ENCODE data around the gene CBFA2T2.
"Not testable (repeated sequence)": the region's sequence is repeated elsewhere in the genome, so short reads cannot be mapped to it uniquely, and the experiment has no call there.

The CBFA2T2 gene

GRCh38 chr20:33470866-33471265, 19.0 kb upstream of the CBFA2T2 start:
- DNase-seq (ENCODE audit: low spot score), result no peak

- no peak for DNase-seq (ENCODE audit: low spot score)
Observed at GRCh38 chr20:33472868-33473435, 16.9 kb upstream of the CBFA2T2 start.

GRCh38 chr20:33474097-33474873, 15.6 kb upstream of the CBFA2T2 start:
- no peak for DNase-seq (ENCODE audit: low spot score)

GRCh38 chr20:33474963-33475362, 14.9 kb upstream of the CBFA2T2 start:
- no peak for DNase-seq (ENCODE audit: low spot score)

GRCh38 chr20:33475381-33476152, 14.3 kb upstream of the CBFA2T2 start:
- DNase-seq (ENCODE audit: low spot score), result no peak

- DNase-seq (ENCODE audit: low spot score), result no peak
Observed at GRCh38 chr20:33477386-33478234, 12.3 kb upstream of the CBFA2T2 start.

GRCh38 chr20:33480048-33480447, 9.8 kb upstream of the CBFA2T2 start:
- DNase-seq (ENCODE audit: low spot score), result no peak

GRCh38 chr20:33481431-33481941, 8.4 kb upstream of the CBFA2T2 start:
- DNase-seq (ENCODE audit: low spot score), result no peak

- no peak for DNase-seq (ENCODE audit: low spot score)
Observed at GRCh38 chr20:33482581-33482980, 7.3 kb upstream of the CBFA2T2 start.

- not testable (repeated sequence) for DNase-seq (ENCODE audit: low spot score)
Observed at GRCh38 chr20:33483186-33483585, 6.7 kb upstream of the CBFA2T2 start.

GRCh38 chr20:33488201-33488600, 1.7 kb upstream of the CBFA2T2 start:
- DNase-seq (ENCODE audit: low spot score), result no peak

GRCh38 chr20:33488661-33489494, 1.0 kb upstream of the CBFA2T2 start:
- not testable (repeated sequence) for DNase-seq (ENCODE audit: low spot score)

GRCh38 chr20:33489495-33490022, 337 bp upstream of the CBFA2T2 start:
- peak; percentile 99 for DNase-seq (ENCODE audit: low spot score)

GRCh38 chr20:33490934-33491656, 1.2 kb downstream of the CBFA2T2 start:
- DNase-seq (ENCODE audit: low spot score), result no peak

- DNase-seq (ENCODE audit: low spot score), result no peak
Observed at GRCh38 chr20:33493076-33493766, 3.3 kb downstream of the CBFA2T2 start.

- not testable (repeated sequence) for DNase-seq (ENCODE audit: low spot score)
Observed at GRCh38 chr20:33496776-33497175, 6.9 kb downstream of the CBFA2T2 start.

GRCh38 chr20:33499355-33499754, 9.5 kb downstream of the CBFA2T2 start:
- DNase-seq (ENCODE audit: low spot score), result no peak

GRCh38 chr20:33501000-33501399, 11.1 kb downstream of the CBFA2T2 start:
- DNase-seq (ENCODE audit: low spot score), result no peak

- no peak for DNase-seq (ENCODE audit: low spot score)
Observed at GRCh38 chr20:33503564-33503963, 13.7 kb downstream of the CBFA2T2 start.

Data from HuH-7 (cell line).